Smooth muscle cell of the brain vasculature (primary cell): ENCODE results near the gene CCSER2.
"Not testable (repeated sequence)": the region's sequence is repeated elsewhere in the genome, so short reads cannot be mapped to it uniquely, and the experiment has no call there.

ENCODE experiments used
- DNase-seq: peaks from one replicate; pipeline ENCODE4 v3.0.0-alpha.2; 2012; ENCODE audit warnings: low read depth, low spot score

Gene CCSER2

DNA sequence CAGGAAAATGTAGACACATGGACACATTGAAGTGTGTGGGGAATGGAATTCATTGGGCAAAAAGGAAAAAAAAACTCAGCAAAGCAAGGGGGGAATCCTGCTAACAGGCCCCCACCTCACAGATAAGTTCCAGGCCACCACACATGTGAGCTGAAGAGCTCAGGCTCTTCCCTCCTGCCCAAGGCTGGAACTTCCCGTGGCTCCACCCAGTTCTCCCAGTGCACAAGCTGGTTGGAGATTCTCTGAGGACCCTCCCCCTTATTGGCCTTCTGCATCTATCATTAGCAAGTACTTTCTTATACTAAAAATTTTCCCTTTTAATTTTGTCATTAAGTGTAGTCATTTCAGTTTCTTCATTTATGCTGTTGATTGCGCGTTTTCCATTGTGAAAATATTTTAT lies 190.8 kb downstream of the CCSER2 start:
- DNase-seq = no peak

DNA sequence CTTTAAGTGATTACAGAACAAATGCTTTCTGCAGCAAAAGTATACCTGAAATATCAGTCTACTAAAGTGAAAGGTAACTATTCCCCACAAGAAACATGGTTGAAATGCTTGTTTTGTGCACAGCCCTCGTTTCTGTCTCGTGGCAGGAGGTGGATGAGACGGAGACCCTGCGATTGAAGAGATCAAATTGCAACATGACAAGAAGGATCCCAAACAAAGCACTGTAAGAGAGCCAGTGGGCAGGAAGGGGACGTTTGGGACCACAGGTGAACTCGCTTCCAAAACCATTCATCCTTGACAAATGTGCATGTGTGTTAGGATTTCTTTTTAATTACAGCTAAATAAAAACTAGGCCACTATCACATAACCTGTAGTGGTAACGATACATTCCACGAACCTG lies 192.6 kb downstream of the CCSER2 start:
- DNase-seq = no peak

DNA sequence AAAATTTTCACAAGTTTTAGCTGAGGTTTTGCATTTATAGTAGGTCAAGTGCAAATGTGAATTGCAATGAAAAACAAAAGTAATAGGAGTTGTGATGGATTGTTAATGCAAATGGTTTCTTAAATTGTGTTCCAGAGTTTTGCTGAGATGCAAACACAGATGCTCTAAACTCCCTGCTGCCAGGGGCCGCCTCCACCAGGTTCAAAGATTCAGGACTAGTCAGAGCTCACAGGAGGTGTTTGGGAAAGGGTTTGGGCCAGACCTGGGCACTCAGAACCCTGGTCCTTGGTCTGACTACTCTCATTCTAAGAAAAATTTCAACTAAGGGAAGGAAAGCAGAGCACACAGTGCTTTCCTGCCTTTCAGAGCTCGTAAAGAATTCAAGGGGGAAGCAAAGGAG lies 193.1 kb downstream of the CCSER2 start:
- DNase-seq = no peak

DNA sequence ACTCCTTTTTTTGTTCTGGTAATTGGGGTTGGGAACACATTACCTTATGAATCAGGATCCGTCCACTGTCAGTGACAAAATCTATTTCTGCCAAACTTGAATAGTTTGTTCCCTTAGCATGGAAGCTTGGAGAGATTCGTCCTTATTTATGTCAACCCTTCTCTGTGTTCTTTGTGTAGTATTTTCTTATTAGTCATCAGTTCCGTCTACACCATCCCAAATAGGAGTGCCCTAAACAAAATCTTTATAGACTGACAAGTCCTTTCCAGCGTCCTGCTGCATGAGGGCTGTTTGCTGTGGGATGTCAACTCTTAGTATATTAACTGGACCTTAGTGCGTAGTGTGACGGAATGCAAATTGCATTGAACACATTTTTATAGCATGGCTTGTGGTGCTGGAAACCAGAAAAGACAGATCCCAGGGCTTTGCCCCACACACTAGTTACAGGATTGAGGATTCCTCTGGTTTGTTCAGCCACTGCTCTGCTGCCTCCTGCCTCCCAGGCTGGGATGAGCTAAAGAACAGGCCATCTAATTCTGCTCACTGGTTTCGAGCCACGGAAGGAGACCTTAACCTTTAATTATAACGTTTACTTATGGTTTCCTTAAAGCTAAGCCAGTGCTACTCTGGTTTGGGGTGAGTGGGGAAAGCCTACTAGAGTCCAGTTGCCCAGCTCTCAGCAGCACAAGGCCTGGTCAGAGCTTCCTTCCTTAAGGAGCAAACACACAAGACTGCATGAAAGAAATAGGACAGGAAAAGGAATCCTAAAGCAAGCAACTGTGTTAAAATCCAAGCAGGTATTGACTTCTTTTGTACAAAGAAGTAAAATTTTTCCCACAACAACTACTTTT lies 194.4 kb downstream of the CCSER2 start:
- no peak for DNase-seq

DNA sequence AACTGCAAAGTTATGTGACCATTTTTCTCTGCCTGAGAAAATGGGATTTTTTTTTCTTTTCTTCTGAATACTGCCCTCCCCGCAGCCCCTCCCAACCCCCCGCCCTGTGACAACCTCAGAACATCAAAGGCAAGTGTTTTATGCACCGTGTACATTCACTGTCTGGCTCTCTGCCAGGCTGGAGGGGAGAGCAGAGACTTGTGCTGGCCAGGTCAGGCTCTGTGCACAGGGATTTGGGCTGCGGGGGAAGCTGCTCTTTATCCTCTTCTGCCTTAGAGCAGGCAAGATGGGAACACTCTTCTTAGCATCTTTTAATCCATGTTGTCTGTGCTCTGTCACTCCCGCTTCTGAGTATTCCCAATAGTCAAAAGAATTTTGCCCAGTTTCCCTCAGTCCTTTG lies 195.1 kb downstream of the CCSER2 start:
- no peak for DNase-seq

DNA sequence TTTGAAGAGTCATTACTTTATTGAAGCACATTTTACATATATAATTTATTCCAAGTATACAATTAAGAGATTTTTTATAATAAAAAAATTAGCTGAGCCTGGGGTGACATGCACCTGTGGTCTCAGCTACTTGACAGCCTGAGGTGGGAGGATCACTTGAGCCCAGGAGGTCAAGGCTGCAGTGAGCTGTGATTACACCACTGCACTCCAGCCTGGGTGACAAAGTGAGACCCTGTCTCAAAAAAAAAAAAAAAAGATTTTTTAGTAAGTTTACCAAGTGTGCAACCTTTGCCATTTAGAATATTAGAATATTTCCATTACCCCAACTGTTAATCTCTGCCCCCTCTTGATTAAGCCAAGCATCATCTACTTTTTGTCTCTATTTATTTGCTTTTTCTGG lies 196.0 kb downstream of the CCSER2 start:
- no peak for DNase-seq

DNA sequence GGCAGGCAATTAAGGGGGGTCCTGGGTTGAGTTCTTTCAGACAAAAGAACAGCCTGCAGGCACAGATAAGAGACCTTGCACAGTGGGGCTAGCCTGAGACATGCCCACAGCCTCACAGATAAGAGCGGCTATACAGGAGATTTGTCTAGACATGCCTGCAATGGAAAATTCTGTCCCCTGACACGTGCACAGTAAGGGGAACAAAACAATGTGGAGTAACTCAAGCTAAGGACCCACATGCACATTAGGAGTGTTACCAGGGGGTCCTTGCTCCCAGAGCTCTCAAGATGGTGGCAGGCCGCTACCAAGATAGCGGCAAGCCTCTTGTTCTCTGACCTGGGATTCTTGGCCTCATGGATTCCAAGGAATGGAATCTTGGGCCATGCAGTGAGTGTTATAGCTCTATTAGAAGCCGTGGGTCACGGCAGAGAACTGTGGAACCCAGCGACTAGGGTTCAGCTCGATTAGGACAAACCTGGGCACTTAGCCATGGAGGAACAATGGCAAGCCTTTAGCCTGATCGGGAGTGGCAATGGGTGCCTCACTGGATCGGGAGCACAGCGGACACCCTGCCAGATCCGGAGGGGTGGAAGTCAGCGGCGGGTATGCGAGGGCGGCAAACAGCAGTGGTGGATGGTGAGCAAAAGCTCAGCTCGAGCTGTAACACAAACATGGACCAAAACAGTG lies 196.9 kb downstream of the CCSER2 start:
- DNase-seq = no peak

DNA sequence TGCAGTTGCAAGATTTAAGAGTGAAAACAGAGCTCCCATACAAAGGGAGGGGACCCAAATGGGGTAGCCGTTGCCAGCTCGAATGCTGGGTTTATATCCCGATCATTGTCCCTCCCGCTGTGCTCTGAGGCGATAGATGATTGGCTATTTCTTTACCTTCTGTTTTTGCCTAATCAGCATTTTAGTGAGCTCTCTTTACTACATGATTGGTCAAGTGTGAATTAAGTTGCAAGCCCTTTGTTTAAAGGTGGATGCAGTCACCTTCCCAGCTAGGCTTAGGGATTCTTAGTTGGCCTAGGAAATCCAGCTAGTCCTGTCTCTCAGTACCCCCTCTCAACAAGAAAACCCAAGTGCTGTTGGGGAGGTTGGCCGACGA lies 197.4 kb downstream of the CCSER2 start:
- DNase-seq = not testable (repeated sequence)

DNA sequence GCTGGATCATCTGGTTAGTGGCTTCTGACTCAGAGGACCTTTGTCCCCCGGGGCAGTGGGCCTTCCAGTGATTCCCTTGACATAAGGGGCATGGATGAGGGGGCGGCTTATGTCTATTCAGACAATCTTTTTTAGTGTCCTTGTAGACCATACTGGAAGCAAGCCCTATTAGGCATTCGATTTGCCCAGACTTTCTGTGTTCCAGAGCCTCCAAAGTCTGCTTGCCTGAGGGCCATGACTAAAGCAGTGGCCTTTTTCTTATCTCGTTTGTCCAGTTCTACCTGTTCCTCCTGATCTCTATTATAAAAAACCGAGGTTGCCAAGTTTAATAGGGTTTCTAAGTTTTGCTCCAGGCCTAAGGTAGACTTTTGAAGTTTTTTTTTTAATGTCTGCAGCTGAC lies 199.0 kb downstream of the CCSER2 start:
- DNase-seq = not testable (repeated sequence)

DNA sequence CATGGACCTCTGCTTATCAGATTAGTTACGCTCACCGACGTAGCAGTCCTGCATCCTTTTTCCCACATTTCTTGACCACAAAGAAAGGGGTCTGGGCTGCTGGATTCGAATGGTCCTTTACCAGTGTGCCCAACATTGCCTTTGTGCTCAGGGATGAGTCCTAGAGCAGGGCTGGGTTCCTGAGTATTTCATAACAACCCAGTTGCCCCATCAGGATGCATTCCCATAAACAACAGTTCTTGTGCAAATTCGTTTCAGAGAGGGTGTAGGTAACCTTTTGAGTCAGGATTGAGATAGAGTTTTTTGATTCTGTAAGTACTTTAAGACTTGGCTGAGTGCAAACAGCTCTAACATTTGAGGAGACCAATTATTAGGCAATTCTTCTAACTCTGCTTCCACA lies 200.1 kb downstream of the CCSER2 start:
- not testable (repeated sequence) for DNase-seq

DNA sequence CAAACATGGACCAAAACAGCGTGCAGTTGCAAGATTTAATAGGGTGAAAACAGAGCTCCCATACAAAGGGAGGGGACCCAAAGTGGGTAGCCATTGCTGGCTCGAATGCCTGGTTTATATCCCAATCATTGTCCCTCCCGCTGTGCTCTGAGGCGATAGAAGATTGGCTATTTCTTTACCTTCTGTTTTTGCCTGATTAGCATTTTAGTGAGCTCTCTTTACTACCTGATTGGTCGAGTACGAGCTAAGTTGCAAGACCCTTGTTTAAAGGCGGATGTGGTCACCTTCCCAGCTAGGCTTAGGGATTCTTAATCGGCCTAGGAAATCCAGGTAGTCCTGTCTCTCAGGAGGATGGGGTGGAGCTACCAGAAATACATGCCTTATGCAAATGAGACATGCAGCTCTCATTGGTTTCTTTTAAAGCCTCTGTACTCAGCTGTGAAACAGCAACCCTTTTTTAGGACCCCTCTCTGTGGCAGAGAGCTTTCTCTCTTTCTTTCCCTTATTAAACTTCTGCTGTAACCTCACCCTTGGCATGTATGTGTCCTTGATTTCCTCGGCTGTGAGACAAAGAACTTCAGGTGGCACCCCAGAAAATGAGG lies 202.4 kb downstream of the CCSER2 start:
- no peak for DNase-seq

DNA sequence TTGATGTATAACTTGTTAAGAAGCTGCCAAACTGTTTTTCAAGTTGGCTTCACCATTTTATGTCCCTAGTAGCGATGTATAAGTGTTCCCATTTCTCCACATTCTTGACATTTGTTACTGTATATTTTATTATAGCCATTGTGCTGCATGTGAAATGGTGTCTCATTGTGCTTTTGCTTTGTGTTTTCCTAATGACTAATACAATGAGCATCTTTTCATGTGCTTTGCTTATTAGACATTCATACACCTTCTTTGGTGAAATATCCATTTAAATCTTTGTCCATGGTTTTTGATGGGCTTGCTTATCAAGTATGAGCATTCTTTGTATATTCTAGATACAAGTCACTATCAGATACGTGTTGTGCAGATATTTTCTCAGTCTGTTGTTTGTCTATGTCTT lies 203.0 kb downstream of the CCSER2 start:
- DNase-seq = no peak

DNA sequence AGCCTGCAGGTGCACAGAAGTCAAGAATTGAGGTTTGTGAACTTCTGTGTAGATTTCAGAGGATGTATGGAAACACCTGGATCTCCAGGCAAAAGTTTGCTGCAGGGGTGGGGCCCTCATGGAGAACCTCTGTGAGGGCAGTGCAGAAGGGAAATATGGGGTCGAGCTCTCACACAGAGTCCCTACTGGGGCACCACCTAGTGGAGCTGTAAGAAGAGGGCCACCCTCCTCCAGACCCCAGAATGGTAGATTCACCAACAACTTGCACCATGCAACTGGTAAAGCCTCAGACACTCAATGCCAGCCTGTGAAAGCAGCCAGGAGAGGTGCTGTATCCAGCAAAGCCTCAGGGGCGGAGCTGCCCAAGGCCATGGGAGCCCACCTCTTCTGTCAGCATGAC lies 205.8 kb downstream of the CCSER2 start:
- DNase-seq = no peak

DNA sequence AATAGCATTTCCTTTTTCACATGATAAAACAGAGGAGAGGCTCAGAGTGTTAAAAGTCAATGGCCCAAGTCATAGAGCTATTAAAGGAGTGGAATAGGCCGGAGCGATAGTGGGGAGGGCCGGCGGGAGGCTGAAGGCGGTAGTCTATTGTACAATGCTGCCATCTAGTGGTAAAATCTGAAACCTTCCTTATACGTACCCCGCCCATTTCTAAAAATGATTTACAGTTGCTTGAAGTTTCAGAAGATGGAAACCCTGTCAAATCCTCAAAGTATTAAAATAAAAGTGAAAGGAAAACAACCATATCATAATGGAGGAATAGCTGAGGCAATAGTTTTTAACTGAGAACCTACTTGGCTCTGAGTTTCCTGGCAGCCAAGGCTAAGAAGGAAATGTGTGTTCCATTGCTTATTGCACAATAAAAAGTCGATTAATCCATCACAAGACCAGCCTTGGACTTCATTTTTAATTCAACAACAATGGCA lies 209.1 kb downstream of the CCSER2 start:
- DNase-seq = no peak

DNA sequence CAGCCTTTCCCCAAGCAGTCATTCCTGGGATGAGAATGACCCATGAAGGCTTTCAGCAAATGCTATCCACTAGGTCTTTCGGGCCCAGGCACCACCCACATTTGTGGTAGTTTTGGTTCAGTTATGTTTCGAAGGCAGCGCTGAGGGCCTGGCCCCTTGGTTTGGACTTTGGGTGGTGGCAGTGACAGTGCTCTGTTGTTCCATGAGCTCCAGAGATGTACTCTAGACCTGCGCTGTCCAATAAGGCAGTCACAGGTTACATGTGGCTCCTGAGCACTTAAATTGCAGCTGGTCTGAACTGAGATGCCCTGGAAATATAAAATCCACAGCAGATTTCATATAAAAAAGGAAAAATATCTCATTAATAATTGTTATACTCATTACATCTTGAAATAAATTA lies 209.6 kb downstream of the CCSER2 start:
- DNase-seq = no peak

DNA sequence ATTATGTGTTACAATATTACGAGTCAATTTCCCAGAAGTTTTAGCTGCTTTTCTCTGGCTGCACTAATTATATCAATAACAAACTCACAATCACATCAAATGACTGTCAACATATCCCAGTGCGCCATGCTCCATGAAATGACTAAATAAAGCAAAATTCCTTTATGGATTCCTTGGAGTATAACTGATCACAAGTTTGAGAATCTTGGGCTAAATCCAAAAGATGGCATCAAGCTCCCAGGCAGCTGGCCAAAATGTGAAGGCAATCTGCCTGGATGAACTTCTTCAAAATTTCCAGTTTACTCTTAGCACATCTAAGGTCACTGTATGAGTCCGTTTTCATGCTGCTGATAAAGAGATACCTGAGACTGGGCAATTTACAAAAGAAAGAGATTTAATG lies 210.8 kb downstream of the CCSER2 start:
- DNase-seq = no peak

DNA sequence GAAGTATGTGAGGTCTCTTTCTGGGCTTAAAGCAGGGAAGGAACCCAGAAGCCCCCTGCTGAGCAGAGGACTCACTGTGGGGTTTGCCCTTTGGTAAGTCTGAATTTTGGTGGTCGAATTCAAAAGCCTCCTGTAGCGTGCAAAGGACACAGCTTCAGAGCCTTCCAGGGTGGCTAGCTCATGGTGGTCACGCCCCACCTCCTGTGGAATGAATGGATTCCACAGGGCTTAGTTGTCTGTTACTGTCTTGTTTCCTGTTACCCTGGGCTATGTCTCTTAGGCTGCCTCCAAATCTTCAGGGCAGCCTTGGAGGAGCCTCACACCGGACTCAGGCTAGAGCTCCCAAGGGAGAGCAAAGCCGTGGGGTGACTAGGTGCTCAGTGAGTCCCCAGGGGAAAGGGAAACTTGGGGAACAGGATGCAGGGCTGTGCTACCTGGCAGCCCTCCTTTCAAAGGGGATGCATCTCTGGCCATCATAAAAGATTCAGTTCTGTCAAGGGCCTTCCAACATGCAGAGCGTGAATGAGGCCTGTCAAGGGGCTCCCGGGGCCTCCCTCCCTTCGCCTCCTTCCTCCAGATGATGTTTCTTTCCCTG lies 211.7 kb downstream of the CCSER2 start:
- peak; percentile 36 for DNase-seq

DNA sequence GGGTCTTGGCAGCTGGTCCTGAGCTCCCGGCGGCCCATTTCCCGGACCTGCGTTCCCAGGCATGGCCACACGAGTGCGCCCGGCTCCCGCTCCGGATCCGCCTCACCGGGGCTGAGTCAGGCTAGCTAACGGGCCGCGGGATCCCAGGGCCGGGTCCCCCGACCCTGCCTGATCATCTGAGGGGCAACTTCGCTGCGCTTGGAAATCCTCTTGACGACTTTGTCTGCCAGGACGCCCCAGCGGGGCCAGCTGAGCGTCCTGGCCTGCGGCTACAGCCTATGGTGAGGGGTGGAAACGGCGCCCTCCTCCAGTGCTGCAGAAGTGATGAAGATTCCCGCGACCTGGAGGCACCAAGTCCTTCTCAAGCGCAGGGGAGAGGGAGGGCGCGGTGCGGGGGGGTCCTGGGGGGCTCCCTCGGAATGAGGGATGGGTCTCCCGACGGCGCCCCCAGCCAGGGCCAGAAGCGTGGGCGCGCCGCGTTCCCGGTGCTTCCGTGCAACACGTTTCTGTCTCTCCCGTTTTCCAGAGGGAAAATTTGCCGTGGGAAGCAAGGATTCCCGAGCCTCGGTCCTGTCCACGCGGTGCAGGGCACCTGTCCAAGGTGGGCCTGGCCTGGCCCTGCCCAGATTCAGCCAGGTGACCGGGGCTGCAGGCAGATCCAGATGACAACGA lies 212.4 kb downstream of the CCSER2 start:
- no peak for DNase-seq

DNA sequence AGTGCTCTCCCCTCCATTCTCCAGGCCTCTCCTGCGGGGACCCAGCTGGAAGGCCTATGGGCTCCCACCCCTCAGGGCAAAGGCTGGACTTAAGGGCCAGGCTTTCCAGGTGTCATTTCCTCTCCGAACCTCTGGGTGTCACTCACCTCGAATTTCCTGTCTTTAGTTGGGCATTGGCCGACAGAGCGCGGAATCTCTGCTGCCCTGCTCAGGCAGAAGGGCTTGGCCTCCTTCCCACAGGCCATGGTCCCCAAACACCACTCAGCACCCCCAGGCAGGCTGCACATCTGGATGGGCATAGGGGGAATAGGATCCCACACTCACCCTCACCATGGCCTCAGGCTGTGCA lies 212.9 kb downstream of the CCSER2 start:
- DNase-seq = no peak

DNA sequence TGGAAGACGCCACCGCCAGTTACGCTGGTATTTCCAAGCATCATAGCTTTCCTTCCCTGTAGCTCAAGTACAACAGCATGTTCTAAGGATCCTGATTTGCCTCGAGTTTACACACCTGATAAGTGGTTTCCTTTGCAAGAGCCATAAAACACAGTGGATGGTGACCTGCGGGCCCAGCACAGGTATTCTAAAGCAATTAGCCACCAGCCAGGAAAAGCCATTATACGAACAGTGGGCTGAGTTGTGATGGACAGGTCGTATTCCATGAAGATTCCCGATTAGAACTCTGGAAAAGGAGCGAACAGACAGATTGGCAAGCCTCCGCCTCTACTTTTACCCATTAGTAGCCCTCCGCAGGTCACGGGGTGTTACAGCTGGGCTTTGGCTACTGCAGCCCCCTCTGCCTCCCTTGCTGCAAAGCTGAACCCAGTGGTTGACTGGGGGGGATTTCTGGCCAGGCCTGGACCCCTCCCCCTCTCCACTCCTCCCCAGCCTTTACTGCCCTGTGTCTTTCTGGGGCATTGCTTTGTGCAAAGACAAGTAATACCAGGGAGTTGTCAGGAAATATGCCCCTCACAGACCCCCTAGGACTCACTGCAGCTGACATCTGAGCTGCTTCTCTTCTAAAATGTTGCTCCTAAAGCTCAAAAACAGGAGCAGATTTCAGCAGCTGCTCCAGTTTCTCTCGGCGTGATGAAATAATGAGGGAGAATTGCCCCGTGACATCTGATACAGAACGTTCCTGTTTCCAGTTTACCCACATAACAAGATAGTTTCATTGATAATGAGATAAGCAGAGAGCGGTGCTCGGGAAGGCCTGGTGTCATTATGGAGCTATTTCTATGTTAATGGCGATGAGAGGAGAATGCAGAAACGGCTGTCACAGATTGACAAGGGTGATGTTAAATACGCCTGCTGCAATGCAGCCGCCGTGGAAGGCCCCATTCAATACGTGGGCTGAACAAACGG lies 214.4 kb downstream of the CCSER2 start:
- no peak for DNase-seq

DNA sequence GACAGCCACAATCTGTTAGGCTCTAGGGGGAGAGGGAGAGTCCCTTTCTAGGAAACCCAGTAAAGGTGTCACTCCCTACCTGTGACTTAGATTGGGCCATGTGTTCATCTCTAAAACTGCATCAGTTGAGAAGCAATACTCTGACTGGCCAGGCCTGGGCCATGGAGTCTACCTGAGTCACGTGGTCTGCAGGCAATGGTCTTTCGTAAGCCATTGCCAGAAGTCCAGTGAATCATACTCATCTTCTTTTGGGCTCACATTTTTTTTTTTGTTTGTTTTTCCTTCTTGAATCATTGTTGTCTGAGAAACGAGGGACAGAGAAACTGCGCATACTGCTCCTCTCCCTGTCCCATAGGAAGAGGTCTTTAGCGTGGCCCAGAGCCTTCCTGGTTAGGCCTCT lies 215.6 kb downstream of the CCSER2 start:
- no peak for DNase-seq
